Activated CD4-positive, alpha-beta T cell treated with anti-CD3 and anti-CD28 coated beads, Interleukin-2, amount 50 U/mL, for 24 hours (primary cell): ENCODE data around the gene NTSR2.

Source experiments
- DNase-seq, 2 donors: peaks; one replicate each; pipeline ENCODE4 v3.0.0-alpha.2; 2020; ENCODE audit warnings: low read depth in 1 of 2, low spot score in 1 of 2

The NTSR2 gene

GRCh38 chr2:11658208-11659114 is 11.5 kb downstream of the NTSR2 start:
- no peak for DNase-seq

GRCh38 chr2:11657646-11658045 is 12.3 kb downstream of the NTSR2 start:
- DNase-seq: no peak

GRCh38 chr2:11657195-11657594 is 12.8 kb downstream of the NTSR2 start:
- no peak for DNase-seq

- no peak for DNase-seq
Observed at GRCh38 chr2:11656671-11657101, 13.3 kb downstream of the NTSR2 start.

GRCh38 chr2:11656252-11656651 is 13.7 kb downstream of the NTSR2 start:
- DNase-seq: no peak

GRCh38 chr2:11655495-11655894 is 14.5 kb downstream of the NTSR2 start:
- DNase-seq: no peak

- no peak for DNase-seq
Observed at GRCh38 chr2:11652553-11652952, 17.4 kb downstream of the NTSR2 start.

- no peak for DNase-seq
Observed at GRCh38 chr2:11651856-11652548, 18.0 kb downstream of the NTSR2 start.

GRCh38 chr2:11649093-11649492 is 20.9 kb downstream of the NTSR2 start:
- DNase-seq: no peak

GRCh38 chr2:11647834-11648600 is 22.0 kb downstream of the NTSR2 start:
- no peak for DNase-seq

GRCh38 chr2:11646530-11646929 is 23.5 kb downstream of the NTSR2 start:
- no peak for DNase-seq

- DNase-seq: no peak
Observed at GRCh38 chr2:11644293-11644692, 25.7 kb downstream of the NTSR2 start.

- no peak for DNase-seq
Observed at GRCh38 chr2:11642972-11643371, 27.0 kb downstream of the NTSR2 start.

- DNase-seq: no peak
Observed at GRCh38 chr2:11640132-11640531, 29.9 kb downstream of the NTSR2 start.

GRCh38 chr2:11639503-11639902 is 30.5 kb downstream of the NTSR2 start:
- no peak for DNase-seq

- no peak for DNase-seq
Observed at GRCh38 chr2:11637546-11637945, 32.4 kb downstream of the NTSR2 start.

- no peak for DNase-seq
Observed at GRCh38 chr2:11636593-11637295, 33.3 kb downstream of the NTSR2 start.

- DNase-seq: no peak
Observed at GRCh38 chr2:11635141-11635540, 34.9 kb downstream of the NTSR2 start.

- no peak for DNase-seq
Observed at GRCh38 chr2:11634584-11634983, 35.4 kb downstream of the NTSR2 start.

- no peak for DNase-seq
Observed at GRCh38 chr2:11633923-11634478, 36.0 kb downstream of the NTSR2 start.

GRCh38 chr2:11631462-11631861 is 38.5 kb downstream of the NTSR2 start:
- DNase-seq: no peak
